Gastroesophageal sphincter (tissue), 3 donors: ENCODE measurements around the gene ATP6V1G2.

Experiments
- CTCF ChIP-seq, 4 experiments: fragments of 200-600 bp in 2 of 4; fragments of 450-650 bp in 2 of 4; sonication (generic) in 1 of 4; IDR thresholded peaks; one replicate each; pipeline ENCODE4 v1.5.1; 2017 to 2019; ENCODE audit warnings: antibody characterized with exemption in 4 of 4, mild to moderate bottlenecking in 2 of 4, moderate library complexity in 2 of 4
- EP300 ChIP-seq: sonication (generic); formaldehyde crosslinking; IDR thresholded peaks from one replicate; pipeline ENCODE4 v1.6.1; 2017; ENCODE audit warnings: antibody characterized with exemption, mild to moderate bottlenecking
- POLR2A ChIP-seq, 2 donors: fragments of 450-650 bp; IDR thresholded peaks; one replicate each; pipeline ENCODE4 v1.6.1; 2017; ENCODE audit warnings: antibody characterized with exemption in 2 of 2, mild to moderate bottlenecking in 2 of 2, moderate library complexity in 1 of 2
- POLR2AphosphoS5 ChIP-seq: sonication (generic); formaldehyde crosslinking; IDR thresholded peaks from one replicate; pipeline ENCODE4 v1.6.1; 2017; ENCODE audit warnings: antibody characterized with exemption

- TF ChIP-seq CTCF (IDR thresholded peaks at IDR 0.05) (no peak), POLR2AphosphoS5 (no peak), POLR2A (IDR thresholded peaks at IDR 0.05) (no peak), EP300 (no peak)
Measured at GRCh38 chr6:31558318-31558625, 11.9 kb upstream of the ATP6V1G2 start.
